Raji (cell line): ENCODE measurements around the gene PPP2R1B.

ENCODE experiments used
- POLR2A ChIP-seq: IDR thresholded peaks from 2 replicates; pipeline ENCODE4 v1.6.1; 2011; ENCODE audit warnings: low read depth, low read length, control low read depth; ENCODE audit not compliant: insufficient read depth

PPP2R1B gene

DNA sequence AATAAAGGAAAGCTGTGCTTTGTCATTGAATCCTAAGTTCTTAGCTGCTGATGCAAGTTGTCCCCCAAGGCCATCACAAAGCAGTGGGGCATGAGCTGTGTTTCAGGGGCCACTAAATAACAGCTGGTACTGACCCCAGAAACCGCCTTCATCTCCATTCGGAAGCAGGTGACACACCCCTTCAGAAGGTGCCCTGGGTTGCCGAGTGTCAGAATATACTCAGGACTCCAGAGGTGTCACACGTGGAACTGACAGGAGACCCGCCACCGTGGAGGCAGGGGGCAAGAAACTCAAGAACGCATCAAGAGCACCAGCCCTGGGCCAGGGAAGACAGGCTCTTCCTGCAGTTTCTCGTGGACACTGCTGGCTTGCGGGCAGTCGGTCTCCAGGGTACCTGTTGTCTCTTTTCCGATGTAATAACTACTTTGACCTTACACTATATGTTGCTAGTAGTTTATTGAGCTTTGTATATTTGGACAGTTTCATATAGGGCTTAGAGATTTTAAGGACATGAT, 41.5 kb downstream of the PPP2R1B start:
- no peak for TF ChIP-seq POLR2A

DNA sequence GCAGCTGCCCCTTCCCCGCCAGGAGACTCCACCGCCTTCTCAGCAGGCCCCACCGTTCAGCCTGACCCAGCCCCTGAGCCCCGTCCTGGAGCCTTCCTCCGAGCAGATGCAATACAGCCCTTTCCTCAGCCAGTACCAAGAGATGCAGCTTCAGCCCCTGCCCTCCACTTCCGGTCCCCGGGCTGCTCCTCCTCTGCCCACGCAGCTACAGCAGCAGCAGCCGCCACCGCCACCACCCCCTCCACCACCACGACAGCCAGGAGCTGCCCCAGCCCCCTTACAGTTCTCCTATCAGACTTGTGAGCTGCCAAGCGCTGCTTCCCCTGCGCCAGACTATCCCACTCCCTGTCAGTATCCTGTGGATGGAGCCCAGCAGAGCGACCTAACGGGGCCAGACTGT, 42.6 kb downstream of the PPP2R1B start:
- no peak for TF ChIP-seq POLR2A

DNA sequence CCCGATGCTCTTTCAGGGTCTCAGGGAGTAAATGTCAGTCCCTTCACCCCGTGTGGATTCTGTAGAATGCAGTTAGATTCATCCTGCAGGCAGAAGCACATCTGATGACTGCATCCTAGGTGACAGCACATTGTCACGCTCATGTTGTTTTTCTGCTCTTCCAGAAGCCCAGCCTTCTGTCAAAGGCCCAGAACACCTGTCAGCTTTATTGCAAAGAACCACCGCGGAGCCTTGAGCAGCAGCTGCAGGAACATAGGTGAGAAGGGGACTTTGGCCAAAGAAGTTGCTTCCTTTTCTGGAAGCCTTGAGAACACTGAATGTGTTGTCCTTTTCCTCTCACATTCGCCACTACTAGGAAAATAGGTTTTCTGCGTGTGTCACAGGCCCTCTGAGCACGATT, 43.7 kb downstream of the PPP2R1B start:
- TF ChIP-seq POLR2A: no peak

DNA sequence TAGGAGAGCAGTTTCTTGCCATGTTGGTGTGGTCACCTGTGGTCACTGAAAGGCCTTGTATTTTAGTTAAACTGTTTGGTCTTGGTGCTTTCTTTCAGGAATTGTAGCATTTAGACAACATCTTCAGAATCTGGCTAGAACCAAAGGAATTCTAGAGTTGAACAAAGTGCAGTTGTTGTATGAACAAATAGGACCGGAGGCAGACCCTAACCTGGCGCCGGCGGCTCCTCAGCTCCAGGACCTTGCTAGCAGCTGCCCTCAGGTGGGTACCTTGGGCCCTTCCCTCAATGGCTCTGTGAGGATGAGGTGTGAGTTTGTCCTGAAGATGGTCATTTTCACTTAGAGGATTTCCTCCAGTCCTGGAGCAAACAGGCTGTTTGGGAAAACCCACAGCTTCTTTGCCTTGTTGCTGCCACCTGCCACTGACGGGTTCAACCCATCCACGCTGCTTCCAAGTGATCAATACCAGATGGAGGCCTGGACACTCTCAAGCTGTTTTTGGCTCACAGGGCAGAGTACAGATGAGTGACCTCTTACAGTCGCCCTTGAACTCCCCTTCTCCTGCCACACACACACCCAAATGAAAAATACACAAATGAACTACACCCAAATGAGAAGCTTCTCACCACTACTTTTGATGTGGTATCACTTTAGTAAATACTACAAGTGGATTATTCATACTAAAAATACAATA, 45.2 kb downstream of the PPP2R1B start:
- TF ChIP-seq POLR2A: no peak

DNA sequence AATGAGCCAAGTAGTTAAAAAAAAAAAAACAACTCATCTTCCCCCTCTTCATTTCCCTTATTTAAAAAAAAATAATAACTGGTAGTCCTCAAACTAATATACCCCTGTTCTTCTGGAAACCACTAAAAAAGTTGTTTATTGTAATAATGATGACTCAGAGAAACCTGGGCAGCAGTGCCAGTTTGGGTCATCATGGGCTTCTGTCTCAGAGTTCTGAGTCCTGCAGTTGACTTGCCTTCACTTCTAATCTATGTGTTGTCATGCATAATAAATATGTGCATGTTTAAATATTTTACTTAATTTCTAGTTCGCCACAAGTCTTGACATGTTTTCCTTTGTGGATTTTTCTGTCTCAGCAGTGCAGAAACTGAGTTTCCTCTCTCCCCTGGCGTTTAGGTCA, 46.8 kb downstream of the PPP2R1B start:
- no peak for TF ChIP-seq POLR2A

DNA sequence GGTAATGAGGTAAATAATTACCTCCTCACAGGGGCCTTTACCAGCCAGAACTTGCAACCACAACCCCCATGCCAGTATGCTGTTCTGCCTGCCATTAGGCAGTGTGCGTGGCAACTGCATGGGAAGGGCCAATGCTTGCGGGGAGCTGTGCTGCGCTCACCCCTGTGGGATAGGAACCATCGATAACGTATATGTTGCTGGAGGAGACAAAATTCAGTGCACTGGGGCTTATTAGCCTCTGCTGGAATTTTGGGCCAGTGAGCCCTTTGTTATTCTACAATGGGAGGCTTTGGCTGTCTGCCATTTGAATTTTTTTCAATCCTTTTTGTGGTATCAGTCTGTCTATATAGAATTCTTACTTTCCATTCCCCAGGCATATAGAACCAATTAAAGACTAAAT, 47.3 kb downstream of the PPP2R1B start:
- no peak for TF ChIP-seq POLR2A

DNA sequence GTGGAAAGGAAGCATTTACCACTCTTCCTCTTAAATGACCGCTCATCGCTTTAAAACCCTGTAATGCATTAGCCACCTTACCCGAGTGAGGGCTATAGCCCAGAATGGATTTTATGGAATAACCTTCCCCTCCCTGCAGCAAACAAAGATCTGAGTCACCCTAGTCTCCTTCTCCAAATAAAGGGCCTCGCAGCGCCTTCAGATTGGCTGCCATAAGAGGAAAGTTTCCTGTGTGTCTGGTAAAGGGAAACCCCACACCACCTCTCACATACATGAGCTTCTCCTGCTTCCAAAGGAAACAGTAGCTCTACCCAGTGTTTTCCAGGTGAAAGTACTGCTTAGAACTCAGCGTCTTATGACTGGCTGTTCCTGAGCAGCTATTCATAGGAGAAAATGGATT, 47.8 kb downstream of the PPP2R1B start:
- TF ChIP-seq POLR2A: no peak

DNA sequence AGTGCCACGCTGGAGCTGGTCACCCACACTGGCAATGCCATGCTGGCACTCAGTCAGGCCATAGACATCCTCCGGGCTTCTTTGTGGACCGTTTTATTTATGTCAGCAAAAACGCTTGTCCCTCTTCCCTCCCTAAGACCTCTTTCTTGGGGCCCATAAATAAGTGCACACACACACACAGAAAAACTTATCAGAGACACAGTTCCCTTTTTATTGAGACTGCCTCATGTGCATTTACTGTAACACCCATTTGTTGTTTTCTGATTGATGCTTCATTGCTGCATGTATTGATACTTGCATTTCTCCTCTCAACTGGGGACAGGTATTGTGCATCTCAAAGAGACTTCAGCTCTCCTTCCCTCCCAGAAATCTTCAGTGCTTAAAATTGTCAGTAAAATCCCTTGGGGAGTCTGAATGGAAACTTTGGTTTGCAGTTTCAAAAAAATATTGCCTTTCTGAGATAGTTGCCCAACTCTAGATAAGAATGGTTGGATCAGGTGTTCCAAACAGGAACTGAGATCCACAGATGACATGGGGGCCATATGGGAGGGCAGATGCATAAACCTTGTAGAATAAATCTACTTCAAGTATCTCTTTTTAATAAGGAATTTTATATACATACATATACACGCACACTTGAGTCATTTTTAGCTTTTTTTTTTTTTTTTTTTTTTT, 50.9 kb downstream of the PPP2R1B start:
- TF ChIP-seq POLR2A: no peak

DNA sequence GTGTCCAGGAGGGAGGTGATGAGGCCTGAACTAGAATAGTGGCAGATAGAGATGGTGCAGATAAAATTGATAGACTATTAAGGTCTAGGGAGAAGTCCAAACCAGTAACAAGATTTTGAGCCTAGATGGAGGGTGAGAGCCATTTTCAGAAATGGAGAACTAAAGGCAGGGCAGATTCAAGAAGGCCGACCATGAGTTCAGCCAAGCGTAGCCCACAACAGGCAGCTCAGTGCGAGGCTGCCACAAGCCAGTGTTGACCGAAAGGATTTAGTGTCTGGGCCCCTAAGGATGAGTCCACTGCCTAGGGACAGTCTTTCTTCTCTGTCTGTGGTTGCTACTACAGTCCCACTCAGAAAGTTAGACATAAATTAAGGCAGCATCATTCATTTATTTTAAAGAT, 51.7 kb downstream of the PPP2R1B start:
- TF ChIP-seq POLR2A: no peak

DNA sequence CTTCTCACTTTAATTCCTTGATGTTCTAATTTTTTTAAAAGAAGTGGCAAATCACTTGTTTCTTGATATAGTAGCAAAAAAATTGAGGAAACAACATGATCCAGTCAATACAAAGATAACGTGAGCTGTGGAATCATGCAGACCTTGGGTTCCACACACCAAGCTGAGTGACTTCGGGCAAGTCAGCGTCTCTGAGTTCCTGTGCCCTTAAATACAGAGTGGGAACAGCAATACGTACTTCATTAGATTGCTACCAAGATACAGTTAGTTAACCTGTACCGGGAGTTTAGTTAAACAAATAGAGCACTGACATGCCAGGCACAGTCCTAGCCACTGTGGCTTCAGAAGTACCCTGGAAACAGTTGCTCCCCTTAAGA, 58.5 kb downstream of the PPP2R1B start:
- no peak for TF ChIP-seq POLR2A

DNA sequence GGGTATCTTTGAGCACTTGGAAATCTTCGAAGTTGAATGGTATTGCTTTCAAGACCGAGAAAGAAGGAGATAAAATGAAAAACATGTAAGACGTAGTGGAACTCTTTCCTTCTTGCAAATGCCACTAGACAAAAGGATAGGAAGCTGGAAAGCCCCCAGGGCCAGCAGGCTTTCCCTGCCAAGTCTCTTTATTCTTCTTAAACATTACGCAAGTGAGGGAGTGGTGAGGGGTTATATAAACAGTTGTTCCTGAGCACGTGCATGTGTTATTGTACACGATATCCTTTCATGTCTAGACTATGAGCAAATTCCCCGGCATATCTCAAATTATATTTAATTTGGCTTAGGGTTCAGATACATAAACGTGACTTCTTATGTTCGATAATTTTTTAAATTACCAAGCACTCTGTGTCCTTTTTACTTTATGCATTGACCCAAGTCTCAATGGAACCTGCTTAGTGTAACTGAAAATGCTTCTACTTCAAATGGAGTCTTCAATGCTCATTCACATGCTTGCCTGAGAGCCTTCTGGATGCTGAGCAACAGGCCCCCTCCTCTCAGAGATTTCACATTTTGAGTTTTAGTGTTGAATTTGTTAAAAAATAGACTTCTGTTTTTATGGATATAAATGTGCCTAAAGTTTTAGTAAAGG, 59.0 kb downstream of the PPP2R1B start:
- TF ChIP-seq POLR2A: no peak

DNA sequence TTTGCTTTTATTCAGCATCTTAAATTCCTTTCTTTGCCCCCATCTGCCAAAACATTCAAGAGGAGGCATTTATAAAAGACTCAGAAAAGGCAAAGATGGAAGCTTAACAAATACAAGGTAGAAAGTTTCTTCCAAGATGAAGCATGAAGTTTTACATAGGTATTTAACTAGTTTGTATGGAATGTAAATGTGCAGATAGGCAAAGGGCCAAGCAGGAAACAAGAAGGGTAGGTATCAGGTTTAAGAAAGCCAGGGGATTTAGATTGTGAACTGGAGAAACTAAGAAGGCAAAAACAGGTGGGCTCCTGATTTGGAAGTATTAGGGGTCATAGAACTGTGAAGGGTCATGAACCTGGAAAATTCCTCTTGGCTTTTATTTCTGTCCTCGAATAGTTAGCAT, 62.6 kb downstream of the PPP2R1B start:
- TF ChIP-seq POLR2A: no peak

DNA sequence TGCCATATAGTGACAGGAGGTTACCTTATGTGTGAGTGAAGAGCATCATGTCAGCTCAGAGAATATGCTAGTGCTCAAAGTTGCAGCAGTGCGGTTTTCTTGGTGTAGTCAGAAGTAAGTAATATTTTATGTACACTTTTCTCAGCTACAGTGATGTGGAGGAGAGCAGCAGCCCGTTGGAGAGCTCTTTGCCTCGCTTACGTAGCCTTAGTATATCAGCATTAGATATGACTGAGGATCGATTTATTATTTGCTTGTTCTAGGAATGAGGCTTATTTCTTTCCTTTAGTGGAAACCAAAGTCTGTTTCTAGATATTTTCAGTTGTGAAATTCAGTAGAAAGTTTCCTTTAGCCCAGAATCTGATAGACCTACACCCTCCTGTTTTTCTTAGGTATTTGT, 63.6 kb downstream of the PPP2R1B start:
- TF ChIP-seq POLR2A: no peak

DNA sequence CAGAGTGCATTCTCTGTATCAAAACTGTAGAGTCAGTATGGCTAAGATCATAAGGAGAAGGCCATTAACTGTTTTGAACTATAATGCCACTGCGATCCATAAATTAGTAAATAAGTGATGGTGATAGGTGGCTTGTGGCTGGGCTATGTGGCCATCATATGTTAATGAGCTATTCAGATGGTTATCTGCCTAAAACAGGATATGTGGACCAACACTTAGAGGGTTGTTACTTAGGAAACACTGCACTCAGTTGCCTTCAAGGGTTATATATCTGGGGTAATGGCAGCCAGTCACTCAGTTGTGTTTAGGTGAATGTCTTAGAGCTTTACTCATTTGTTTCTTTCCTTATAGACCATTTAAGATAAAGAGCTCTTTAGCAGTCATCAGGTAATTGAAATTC, 66.0 kb downstream of the PPP2R1B start:
- TF ChIP-seq POLR2A: no peak

DNA sequence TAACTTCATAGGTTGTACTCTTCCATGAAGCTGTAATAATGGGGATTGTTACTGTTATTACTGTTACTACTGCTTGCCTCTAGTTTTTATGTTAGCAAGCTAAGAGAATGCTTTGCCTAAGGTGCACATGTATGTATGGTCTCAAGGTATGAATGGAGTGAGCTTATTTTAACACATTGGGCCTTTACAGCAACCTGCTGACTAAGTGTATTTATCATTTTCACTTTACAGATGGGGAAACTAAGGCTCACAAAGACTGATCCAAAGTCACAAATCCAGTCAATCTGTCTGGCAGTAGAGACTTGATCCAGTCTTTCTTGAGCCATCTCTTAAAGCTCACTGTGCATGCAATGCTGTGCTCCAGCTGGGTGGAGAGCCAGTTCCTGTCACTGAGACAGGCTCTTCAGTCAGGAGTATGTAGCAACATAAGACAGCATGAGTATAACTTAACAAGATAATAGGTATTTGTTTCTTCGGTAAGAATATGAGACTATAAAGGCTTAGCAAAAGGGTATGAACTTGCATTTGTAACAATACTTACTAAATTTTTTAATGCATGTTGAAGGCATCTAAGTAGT, 66.5 kb downstream of the PPP2R1B start:
- TF ChIP-seq POLR2A: no peak
